K562 (cell line): ENCODE data around the gene SPDYE1. TPM values are rescaled to one million over a fixed set of nuclear protein-coding genes. Genes with fewer than 3 reads are reported as not detected.

ENCODE experiments used
- ARID2 ChIP-seq: fragments of 450-650 bp; IDR thresholded peaks from 2 replicates; pipeline ENCODE4 v1.6.1; 2017; ENCODE audit warnings: antibody characterized with exemption, mild to moderate bottlenecking
- ARNT ChIP-seq, 2 experiments: fragments of 450-650 bp; IDR thresholded peaks; 2 replicates each; pipeline ENCODE4 v1.6.1; 2016; ENCODE audit warnings: mild to moderate bottlenecking in 1 of 2
- IFI16 ChIP-seq: fragments of 250-450 bp; sonication (Bioruptor Pico); IDR thresholded peaks from 2 replicates; pipeline ENCODE4 v2.1.2; 2022; ENCODE audit warnings: mild to moderate bottlenecking, inconsistent platforms
- KLF6 ChIP-seq: fragments of 250-450 bp; sonication (Bioruptor Pico); IDR thresholded peaks from 2 replicates; pipeline ENCODE4 v1.4.0; 2020; ENCODE audit warnings: mild to moderate bottlenecking, moderate library complexity, borderline replicate concordance
- PYGO2 ChIP-seq: fragments of 450-650 bp; IDR thresholded peaks from 2 replicates; pipeline ENCODE4 v1.6.1; 2016; ENCODE audit warnings: mild to moderate bottlenecking, missing genetic modification characterization, moderate library complexity, missing compliant biosample characterization
- RBFOX2 ChIP-seq: fragments of 200-400 bp; formaldehyde crosslinking; IDR thresholded peaks from 2 replicates; pipeline ENCODE4 v1.6.1; 2017; ENCODE audit warnings: low read depth, mild to moderate bottlenecking, low read length, moderate library complexity
- RBM15 ChIP-seq: fragments of 200-400 bp; formaldehyde crosslinking; IDR thresholded peaks from 2 replicates; pipeline ENCODE4 v1.6.1; 2018; ENCODE audit warnings: mild to moderate bottlenecking, low read length, moderate library complexity; ENCODE audit not compliant: insufficient read depth
- SRSF1 ChIP-seq: fragments of 200-400 bp; formaldehyde crosslinking; IDR thresholded peaks from 2 replicates; pipeline ENCODE4 v1.6.1; 2017; ENCODE audit warnings: mild to moderate bottlenecking, low read depth, low read length, moderate library complexity
- ZNF212 ChIP-seq: fragments of 450-650 bp; formaldehyde crosslinking; IDR thresholded peaks from 2 replicates; pipeline ENCODE4 v1.4.0; 2020; ENCODE audit warnings: mild to moderate bottlenecking
- ZNF408 ChIP-seq: fragments of 250-450 bp; sonication (Bioruptor Pico); IDR thresholded peaks from 2 replicates; pipeline ENCODE4 v1.4.0; 2020; ENCODE audit warnings: low read depth, mild to moderate bottlenecking, moderate library complexity
- ZNF551 ChIP-seq: fragments of 250-450 bp; sonication (Bioruptor Pico); IDR thresholded peaks from 2 replicates; pipeline ENCODE4 v1.5.0; 2021; ENCODE audit warnings: mild to moderate bottlenecking, moderate library complexity
- ZNF639 ChIP-seq, 2 experiments: fragments of 200-800 bp in 1 of 2; sonication (Bioruptor generic) in 1 of 2; sonication (generic) in 1 of 2; formaldehyde crosslinking in 1 of 2; IDR thresholded peaks in 1 of 2; conservative IDR thresholded peaks in 1 of 2; 2 replicates each; pipeline versions ENCODE4 v1.5.0 to v1.6.1; 2016 to 2020; ENCODE audit warnings: missing compliant biosample characterization in 1 of 2, missing genetic modification characterization in 1 of 2, missing genetic modification reagents in 1 of 2
- ZNF740 ChIP-seq, 3 experiments: fragments of 200-800 bp in 1 of 3; sonication (Bioruptor generic) in 1 of 3; sonication (generic) in 1 of 3; formaldehyde crosslinking in 1 of 3; IDR thresholded peaks; 2 replicates each; pipeline versions ENCODE4 v1.6.1 to v1.8.0; 2016 to 2022; ENCODE audit warnings: mild to moderate bottlenecking in 2 of 3, missing compliant biosample characterization in 2 of 3, missing genetic modification characterization in 2 of 3, missing genetic modification reagents in 1 of 3
- polyA plus RNA-seq, 8 experiments: library from polyadenylated mRNA; depleted of rRNA in 4 of 8; stranded (reverse) in 5 of 8; unstranded in 3 of 8; fragments of >200 nt; fragmentation: Nextera tagmentation in 2 of 8; fragmentation: Illumina TruSeq in 1 of 8; extraction: Ambion mirVana in 2 of 8; extraction: Trizol in 1 of 8; gene quantifications; 2 replicates each; pipeline versions ENCODE4 v1.2.1 to v1.2.3, GENCODE V29; 2011 to 2014; ENCODE audit warnings: inconsistent platforms in 1 of 8, missing spikeins in 1 of 8
- total RNA-seq, 7 experiments: library from RNA; depleted of rRNA in 6 of 7; stranded (reverse); fragments of >200 nt in 6 of 7; fragmentation: Illumina TruSeq in 2 of 7; extraction: Trizol in 2 of 7; gene quantifications; 2 replicates each; pipeline versions ENCODE4 v1.2.1 to v1.2.3, GENCODE V29; 2011 to 2021; ENCODE audit warnings: low replicate concordance in 1 of 7
- TF ChIP-seq, protein P1 (sequence below): fragments of 450-650 bp; IDR thresholded peaks from 2 replicates; pipeline ENCODE4 v1.6.1; 2016; ENCODE audit warnings: low read depth
- TF ChIP-seq, protein P2 (sequence below): fragments of 250-450 bp; sonication (Bioruptor Pico); IDR thresholded peaks from 2 replicates; pipeline ENCODE4 v1.9.0; 2021; ENCODE audit warnings: mild to moderate bottlenecking

SPDYE1 gene
- total and polyA plus RNA-seq, 9 of the 15 experiments (the other 6 are each of a cell fraction or from before 2014, with no cell fraction given) = 0.04 to 0.10 TPM; not detected in 7

GRCh38 chr7:44044315-44045225 lies 46.9 kb downstream of the SPDYE1 start, which contains the start of gene DBNL (continued):
- TF ChIP-seq, protein P1, sequence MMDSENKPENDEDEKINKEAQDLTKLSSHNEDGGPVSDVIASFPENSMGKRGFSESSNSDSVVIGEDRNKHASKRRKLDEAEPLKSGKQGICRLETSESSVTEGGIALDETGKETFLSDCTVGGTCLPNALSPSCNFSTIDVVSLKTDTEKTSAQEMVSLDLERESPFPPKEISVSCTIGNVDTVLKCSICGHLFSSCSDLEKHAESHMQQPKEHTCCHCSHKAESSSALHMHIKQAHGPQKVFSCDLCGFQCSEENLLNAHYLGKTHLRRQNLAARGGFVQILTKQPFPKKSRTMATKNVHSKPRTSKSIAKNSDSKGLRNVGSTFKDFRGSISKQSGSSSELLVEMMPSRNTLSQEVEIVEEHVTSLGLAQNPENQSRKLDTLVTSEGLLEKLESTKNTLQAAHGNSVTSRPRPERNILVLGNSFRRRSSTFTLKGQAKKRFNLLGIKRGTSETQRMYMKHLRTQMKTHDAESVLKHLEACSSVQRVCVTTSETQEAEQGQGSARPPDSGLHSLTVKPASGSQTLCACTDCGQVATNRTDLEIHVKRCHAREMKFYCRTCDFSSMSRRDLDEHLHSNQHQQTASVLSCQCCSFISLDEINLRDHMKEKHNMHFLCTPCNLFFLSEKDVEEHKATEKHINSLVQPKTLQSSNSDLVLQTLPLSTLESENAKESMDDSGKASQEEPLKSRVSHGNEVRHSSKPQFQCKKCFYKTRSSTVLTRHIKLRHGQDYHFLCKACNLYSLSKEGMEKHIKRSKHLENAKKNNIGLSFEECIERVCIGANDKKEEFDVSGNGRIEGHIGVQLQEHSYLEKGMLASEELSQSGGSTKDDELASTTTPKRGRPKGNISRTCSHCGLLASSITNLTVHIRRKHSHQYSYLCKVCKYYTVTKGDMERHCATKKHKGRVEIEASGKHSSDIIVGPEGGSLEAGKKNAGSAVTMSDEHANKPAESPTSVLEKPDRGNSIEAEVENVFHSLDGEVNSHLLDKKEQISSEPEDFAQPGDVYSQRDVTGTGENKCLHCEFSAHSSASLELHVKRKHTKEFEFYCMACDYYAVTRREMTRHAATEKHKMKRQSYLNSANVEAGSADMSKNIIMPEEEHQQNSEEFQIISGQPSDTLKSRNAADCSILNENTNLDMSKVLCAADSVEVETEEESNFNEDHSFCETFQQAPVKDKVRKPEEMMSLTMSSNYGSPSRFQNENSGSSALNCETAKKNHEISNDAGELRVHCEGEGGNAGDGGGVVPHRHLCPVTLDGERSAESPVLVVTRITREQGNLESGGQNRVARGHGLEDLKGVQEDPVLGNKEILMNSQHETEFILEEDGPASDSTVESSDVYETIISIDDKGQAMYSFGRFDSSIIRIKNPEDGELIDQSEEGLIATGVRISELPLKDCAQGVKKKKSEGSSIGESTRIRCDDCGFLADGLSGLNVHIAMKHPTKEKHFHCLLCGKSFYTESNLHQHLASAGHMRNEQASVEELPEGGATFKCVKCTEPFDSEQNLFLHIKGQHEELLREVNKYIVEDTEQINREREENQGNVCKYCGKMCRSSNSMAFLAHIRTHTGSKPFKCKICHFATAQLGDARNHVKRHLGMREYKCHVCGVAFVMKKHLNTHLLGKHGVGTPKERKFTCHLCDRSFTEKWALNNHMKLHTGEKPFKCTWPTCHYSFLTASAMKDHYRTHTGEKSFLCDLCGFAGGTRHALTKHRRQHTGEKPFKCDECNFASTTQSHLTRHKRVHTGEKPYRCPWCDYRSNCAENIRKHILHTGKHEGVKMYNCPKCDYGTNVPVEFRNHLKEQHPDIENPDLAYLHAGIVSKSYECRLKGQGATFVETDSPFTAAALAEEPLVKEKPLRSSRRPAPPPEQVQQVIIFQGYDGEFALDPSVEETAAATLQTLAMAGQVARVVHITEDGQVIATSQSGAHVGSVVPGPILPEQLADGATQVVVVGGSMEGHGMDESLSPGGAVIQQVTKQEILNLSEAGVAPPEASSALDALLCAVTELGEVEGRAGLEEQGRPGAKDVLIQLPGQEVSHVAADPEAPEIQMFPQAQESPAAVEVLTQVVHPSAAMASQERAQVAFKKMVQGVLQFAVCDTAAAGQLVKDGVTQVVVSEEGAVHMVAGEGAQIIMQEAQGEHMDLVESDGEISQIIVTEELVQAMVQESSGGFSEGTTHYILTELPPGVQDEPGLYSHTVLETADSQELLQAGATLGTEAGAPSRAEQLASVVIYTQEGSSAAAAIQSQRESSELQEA = no peak
- peak; percentile 93 for TF ChIP-seq RBFOX2
- TF ChIP-seq KLF6 (CRISPR knock-in tag) = 0 out of 2 replicates have a peak, but pooled peaks have one; percentile 2
- peak in 1 of 2 experiments; percentile 81; a peak in 1 of 4 replicates for TF ChIP-seq ZNF639 (CRISPR knock-in tag; conservative IDR thresholded peaks at IDR 0.05 in 1 of 2, IDR thresholded peaks at IDR 0.05 in 1 of 2)
- no peak for TF ChIP-seq ZNF408 (CRISPR knock-in tag)
- no peak for TF ChIP-seq SRSF1
- no peak for TF ChIP-seq ZNF212 (CRISPR knock-in tag)
- TF ChIP-seq, protein P2, sequence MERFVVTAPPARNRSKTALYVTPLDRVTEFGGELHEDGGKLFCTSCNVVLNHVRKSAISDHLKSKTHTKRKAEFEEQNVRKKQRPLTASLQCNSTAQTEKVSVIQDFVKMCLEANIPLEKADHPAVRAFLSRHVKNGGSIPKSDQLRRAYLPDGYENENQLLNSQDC (CRISPR knock-in tag) = no peak
- TF ChIP-seq ZNF551 (CRISPR knock-in tag) = no peak
- no peak for TF ChIP-seq ARNT (IDR thresholded peaks at IDR 0.05)
- TF ChIP-seq ZNF740 (CRISPR knock-in tag; IDR thresholded peaks at IDR 0.05) = no peak
- no peak for TF ChIP-seq ZNF740 (tag; IDR thresholded peaks at IDR 0.05)
- no peak for TF ChIP-seq IFI16 (CRISPR knock-in tag)
- no peak for TF ChIP-seq PYGO2 (tag)
- TF ChIP-seq ARID2 = no peak
- TF ChIP-seq RBM15 = no peak
